Neural progenitor cell (in vitro differentiated cells): ENCODE data around the gene SEC16A. TPM values are rescaled to one million over a fixed set of nuclear protein-coding genes. Genes with fewer than 3 reads are reported as not detected.

Experiments
- DNase-seq: peaks from one replicate; pipeline ENCODE4 v3.0.0-alpha.2; 2016; ENCODE audit warnings: low spot score
- H2AFZ ChIP-seq: fragments of 200-600 bp; sonication (generic); replicated peaks from 2 replicates; pipeline ENCODE4 v1.6.1; 2016; ENCODE audit warnings: antibody characterized with exemption
- H3F3A ChIP-seq: fragments of 200-600 bp; sonication (generic); 2 replicates; pipeline ENCODE4 v1.6.1; 2016; ENCODE audit warnings: antibody characterized with exemption, low read depth
- H3K27ac ChIP-seq: fragments of 200-600 bp; sonication (generic); 2 replicates; pipeline ENCODE4 v1.5.1; 2016; ENCODE audit warnings: mild to moderate bottlenecking
- H3K27me3 ChIP-seq: fragments of 200-600 bp; sonication (generic); 2 replicates; pipeline ENCODE4 v1.6.1; 2016; ENCODE audit warnings: mild to moderate bottlenecking, moderate library complexity
- H3K36me3 ChIP-seq: fragments of 200-600 bp; sonication (generic); 2 replicates; pipeline ENCODE4 v1.5.1; 2016
- H3K4me1 ChIP-seq: fragments of 200-600 bp; sonication (generic); 2 replicates; pipeline ENCODE4 v1.6.1; 2016; ENCODE audit warnings: mixed run types
- H3K4me2 ChIP-seq: fragments of 200-600 bp; sonication (generic); 2 replicates; pipeline ENCODE4 v1.6.1; 2016
- H3K4me3 ChIP-seq: fragments of 200-600 bp; sonication (generic); 2 replicates; pipeline ENCODE4 v1.5.1; 2016
- H3K79me2 ChIP-seq: fragments of 200-600 bp; sonication (generic); 2 replicates; pipeline ENCODE4 v1.6.1; 2016; ENCODE audit warnings: low read depth
- H3K9ac ChIP-seq: fragments of 200-600 bp; sonication (generic); 2 replicates; pipeline ENCODE4 v1.6.1; 2016
- H3K9me3 ChIP-seq: fragments of 200-600 bp; sonication (generic); 2 replicates; pipeline ENCODE4 v1.5.1; 2016; ENCODE audit warnings: low read depth
- H4K20me1 ChIP-seq: fragments of 200-600 bp; sonication (generic); 2 replicates; pipeline ENCODE4 v1.6.1; 2016; ENCODE audit warnings: low read depth
- H3K27ac Mint-ChIP-seq: 3 replicates; pipeline ENCODE4 v1.8.0; 2021; ENCODE audit warnings: mixed read lengths
- H3K27me3 Mint-ChIP-seq: 2 replicates; pipeline ENCODE4 v1.8.0; 2022; ENCODE audit warnings: low read depth, mild to moderate bottlenecking, inconsistent platforms, moderate library complexity, mixed read lengths; ENCODE audit not compliant: insufficient read depth
- H3K36me3 Mint-ChIP-seq: 3 replicates; pipeline ENCODE4 v1.8.0; 2021; ENCODE audit warnings: mixed read lengths
- H3K4me1 Mint-ChIP-seq: 3 replicates; pipeline ENCODE4 v1.8.0; 2021; ENCODE audit warnings: mixed read lengths
- H3K4me3 Mint-ChIP-seq: 3 replicates; pipeline ENCODE4 v1.8.0; 2021; ENCODE audit warnings: mild to moderate bottlenecking, moderate library complexity, mixed read lengths
- H3K9me3 Mint-ChIP-seq: 3 replicates; pipeline ENCODE4 v1.8.0; 2020; ENCODE audit warnings: mixed read lengths
- EZH2 ChIP-seq: fragments of 200-600 bp; sonication (generic); IDR thresholded peaks from 2 replicates; pipeline ENCODE4 v1.6.1; 2017; ENCODE audit warnings: antibody characterized with exemption, mild to moderate bottlenecking, moderate library complexity
- EZH2phosphoT487 ChIP-seq: fragments of 200-600 bp; sonication (generic); IDR thresholded peaks from 2 replicates; pipeline ENCODE4 v1.6.1; 2017; ENCODE audit warnings: antibody characterized with exemption
- total RNA-seq: library from RNA; depleted of rRNA; stranded (reverse); fragments of >200 nt; gene quantifications from 2 replicates; pipeline ENCODE4 v1.2.3, GENCODE V29; 2015; ENCODE audit warnings: low replicate concordance
- TF ChIP-seq, protein P1 (sequence below): fragments of 200-600 bp; sonication (generic); IDR thresholded peaks from 2 replicates; pipeline ENCODE4 v1.5.1; 2017; ENCODE audit warnings: antibody characterized with exemption, mild to moderate bottlenecking

SEC16A gene
- total RNA-seq, 1 donor from 2014 or later: 16.8 TPM

DNA sequence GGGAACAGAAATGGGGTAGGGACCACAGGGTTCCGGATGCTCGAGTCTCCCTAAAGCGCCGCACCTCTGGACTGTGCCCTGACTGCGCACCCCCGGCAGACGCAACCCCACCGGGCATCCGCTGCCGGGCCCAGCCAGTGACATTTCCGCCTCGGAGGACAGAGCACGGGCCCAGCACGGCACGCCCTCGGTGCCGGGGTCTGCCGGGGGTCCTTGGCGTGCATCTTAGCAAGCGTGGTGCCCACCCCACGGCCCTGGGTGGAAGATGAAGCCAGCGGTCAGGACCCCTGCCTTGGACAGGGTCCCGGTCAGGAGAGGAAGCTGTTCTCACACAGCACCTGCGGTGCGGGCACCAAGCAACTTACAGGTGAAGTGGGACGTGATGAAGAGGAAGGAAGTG lies 50.2 kb downstream of the SEC16A start:
- no peak for DNase-seq
- Mint-ChIP-seq H3K36me3 (peaks cover 11% of the 10 kb centered on the region), H3K4me1 (peaks cover 15% of the 10 kb centered on the region), H3K4me3 (no peak overlapping the region), H3K9me3 (no peaks in the 10 kb centered on the region), H3K27me3 (peaks cover 4% of the 10 kb centered on the region), H3K27ac (no peak overlapping the region)
- Histone ChIP-seq H3K4me1 (peaks cover 2% of the 10 kb centered on the region), H3K36me3 (no peaks in the 10 kb centered on the region), H3K9me3 (no peaks in the 10 kb centered on the region), H3K4me2 (no peak overlapping the region), H3K9ac (no peak overlapping the region), H3K27ac (no peak overlapping the region), H3K79me2 (peaks cover 31% of the 10 kb centered on the region), H2AFZ (no peak overlapping the region), H4K20me1 (peaks cover 30% of the 10 kb centered on the region), H3F3A (no peaks in the 10 kb centered on the region), H3K27me3 (no peaks in the 10 kb centered on the region), H3K4me3 (no peak overlapping the region)
- TF ChIP-seq, protein P1, sequence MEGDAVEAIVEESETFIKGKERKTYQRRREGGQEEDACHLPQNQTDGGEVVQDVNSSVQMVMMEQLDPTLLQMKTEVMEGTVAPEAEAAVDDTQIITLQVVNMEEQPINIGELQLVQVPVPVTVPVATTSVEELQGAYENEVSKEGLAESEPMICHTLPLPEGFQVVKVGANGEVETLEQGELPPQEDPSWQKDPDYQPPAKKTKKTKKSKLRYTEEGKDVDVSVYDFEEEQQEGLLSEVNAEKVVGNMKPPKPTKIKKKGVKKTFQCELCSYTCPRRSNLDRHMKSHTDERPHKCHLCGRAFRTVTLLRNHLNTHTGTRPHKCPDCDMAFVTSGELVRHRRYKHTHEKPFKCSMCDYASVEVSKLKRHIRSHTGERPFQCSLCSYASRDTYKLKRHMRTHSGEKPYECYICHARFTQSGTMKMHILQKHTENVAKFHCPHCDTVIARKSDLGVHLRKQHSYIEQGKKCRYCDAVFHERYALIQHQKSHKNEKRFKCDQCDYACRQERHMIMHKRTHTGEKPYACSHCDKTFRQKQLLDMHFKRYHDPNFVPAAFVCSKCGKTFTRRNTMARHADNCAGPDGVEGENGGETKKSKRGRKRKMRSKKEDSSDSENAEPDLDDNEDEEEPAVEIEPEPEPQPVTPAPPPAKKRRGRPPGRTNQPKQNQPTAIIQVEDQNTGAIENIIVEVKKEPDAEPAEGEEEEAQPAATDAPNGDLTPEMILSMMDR: no peak
- TF ChIP-seq EZH2 (no peak), EZH2phosphoT487 (no peak)

DNA sequence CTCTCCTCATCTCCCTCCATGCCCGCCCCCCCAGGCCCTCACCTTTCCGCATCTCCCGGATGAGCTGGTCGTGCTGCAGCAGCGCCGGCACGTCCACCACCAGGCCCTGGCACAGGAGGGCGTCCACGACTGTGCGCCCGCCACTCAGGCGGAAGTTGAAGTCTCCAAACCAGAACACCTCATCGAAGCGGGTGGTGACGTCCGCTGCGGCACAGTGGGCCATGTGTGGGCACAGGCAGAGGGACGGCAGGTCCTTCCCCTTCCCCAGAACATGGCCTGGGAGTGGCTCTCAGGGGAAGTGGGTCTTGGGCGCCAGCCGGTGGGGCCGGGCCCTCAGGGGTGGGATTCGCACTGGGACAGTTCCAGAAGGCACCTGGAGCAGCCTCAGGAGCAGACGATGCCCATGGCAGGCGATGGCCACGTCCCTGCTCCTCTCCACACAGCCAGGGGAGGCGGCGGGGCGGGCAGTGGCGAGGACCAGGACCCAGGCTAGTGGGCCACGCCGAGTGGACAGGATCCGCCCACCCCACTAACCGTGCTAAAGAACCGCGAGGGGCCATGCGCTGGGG lies 51.0 kb downstream of the SEC16A start:
- no peaks in the 10 kb centered on the region for H3F3A ChIP-seq
- H3K9me3 ChIP-seq: no peaks in the 10 kb centered on the region
- H2AFZ ChIP-seq: no peak overlapping the region
- DNase-seq: no peak
- H3K27me3 Mint-ChIP-seq: peaks cover 3% of the 10 kb centered on the region
- H3K4me3 Mint-ChIP-seq: no peak overlapping the region
- no peaks in the 10 kb centered on the region for H3K36me3 ChIP-seq
- H3K79me2 ChIP-seq: peaks cover 24% of the 10 kb centered on the region
- no peak overlapping the region for H3K4me2 ChIP-seq
- H3K27ac ChIP-seq: no peak overlapping the region
- peaks cover 8% of the 10 kb centered on the region for H3K4me1 Mint-ChIP-seq
- H3K4me1 ChIP-seq: no peaks in the 10 kb centered on the region
- H3K27ac Mint-ChIP-seq: no peak overlapping the region
- H3K4me3 ChIP-seq: no peak overlapping the region
- peaks cover 23% of the 10 kb centered on the region for H4K20me1 ChIP-seq
- H3K36me3 Mint-ChIP-seq: peaks cover 8% of the 10 kb centered on the region
- no peak overlapping the region for H3K9ac ChIP-seq
- no peaks in the 10 kb centered on the region for H3K9me3 Mint-ChIP-seq
- TF ChIP-seq EZH2 (no peak), EZH2phosphoT487 (no peak)
- TF ChIP-seq, protein P1: no peak
- H3K27me3 ChIP-seq: no peaks in the 10 kb centered on the region

DNA sequence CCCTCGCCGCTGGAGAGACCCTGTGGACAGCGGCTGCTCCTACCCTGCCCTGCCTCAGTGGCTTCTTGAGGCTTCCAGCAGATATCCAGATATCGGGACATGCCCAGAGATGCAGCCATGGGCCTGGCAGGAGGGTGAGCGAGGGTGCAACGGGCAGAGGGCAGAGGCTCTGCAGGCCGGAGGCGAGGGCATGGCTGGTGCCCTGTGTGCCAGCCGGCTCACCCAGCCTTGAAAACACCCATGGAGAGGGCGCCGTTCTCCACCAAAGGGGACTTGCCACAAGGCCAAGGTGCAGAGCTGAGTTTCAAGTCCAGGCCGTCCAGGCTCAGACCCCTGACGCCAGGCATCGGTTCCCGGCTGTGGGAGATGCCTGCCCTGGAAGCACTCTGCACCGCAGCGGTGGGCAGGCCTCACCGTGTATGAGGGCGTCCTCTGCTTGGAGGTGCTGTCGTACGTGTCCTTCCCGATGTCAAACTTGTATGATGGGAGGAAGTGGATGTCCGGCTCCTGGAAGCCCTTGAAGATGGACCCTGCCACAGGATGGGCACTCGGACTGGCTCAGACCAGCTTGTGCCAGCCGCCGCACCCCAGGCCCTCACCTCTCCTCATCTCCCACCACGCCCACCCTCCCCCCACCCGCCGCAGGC lies 52.1 kb downstream of the SEC16A start:
- DNase-seq: no peak
- H3K9me3 Mint-ChIP-seq: no peaks in the 10 kb centered on the region

More for the DNA sequence above, 52.1 kb downstream of the SEC16A start:
- Histone ChIP-seq H2AFZ (no peak overlapping the region), H3K4me3 (no peak overlapping the region), H3K36me3 (no peaks in the 10 kb centered on the region), H3F3A (no peaks in the 10 kb centered on the region), H3K4me1 (no peaks in the 10 kb centered on the region), H3K9me3 (no peaks in the 10 kb centered on the region), H4K20me1 (peaks cover 11% of the 10 kb centered on the region), H3K27me3 (no peaks in the 10 kb centered on the region), H3K79me2 (peaks cover 12% of the 10 kb centered on the region), H3K9ac (no peak overlapping the region), H3K4me2 (no peak overlapping the region), H3K27ac (no peak overlapping the region)
- Mint-ChIP-seq H3K27ac (no peak overlapping the region), H3K36me3 (peaks cover 3% of the 10 kb centered on the region), H3K27me3 (peaks cover 4% of the 10 kb centered on the region), H3K4me3 (no peak overlapping the region), H3K4me1 (peaks cover under 1% of the 10 kb centered on the region)
- TF ChIP-seq, protein P1: no peak
- TF ChIP-seq EZH2phosphoT487 (no peak), EZH2 (no peak)
